Osteocyte (in vitro differentiated cells): ENCODE data around the gene KREMEN2. TPM values are rescaled to one million over a fixed set of nuclear protein-coding genes. Genes with fewer than 3 reads are reported as not detected.

Experiments used
- DNase-seq: peaks from one replicate; pipeline ENCODE4 v3.0.0; 2021; ENCODE audit warnings: mixed read lengths; ENCODE audit not compliant: unreplicated experiment; ENCODE audit errors: extremely low spot score
- H3K27ac Mint-ChIP-seq: one replicate; pipeline ENCODE4 v1.8.0; 2021; ENCODE audit warnings: mild to moderate bottlenecking, mixed read lengths; ENCODE audit not compliant: unreplicated experiment
- H3K27me3 Mint-ChIP-seq: one replicate; pipeline ENCODE4 v1.8.0; 2021; ENCODE audit warnings: mixed read lengths; ENCODE audit not compliant: unreplicated experiment
- H3K36me3 Mint-ChIP-seq: one replicate; pipeline ENCODE4 v1.8.0; 2021; ENCODE audit warnings: mixed read lengths; ENCODE audit not compliant: unreplicated experiment
- H3K4me1 Mint-ChIP-seq: one replicate; pipeline ENCODE4 v1.8.0; 2021; ENCODE audit warnings: mixed read lengths; ENCODE audit not compliant: unreplicated experiment
- H3K4me3 Mint-ChIP-seq: one replicate; pipeline ENCODE4 v1.8.0; 2021; ENCODE audit warnings: mild to moderate bottlenecking, moderate library complexity, mixed read lengths; ENCODE audit not compliant: unreplicated experiment
- H3K9me3 Mint-ChIP-seq: one replicate; pipeline ENCODE4 v1.8.0; 2021; ENCODE audit warnings: mixed read lengths; ENCODE audit not compliant: unreplicated experiment
- CTCF ChIP-seq: fragments of 200-600 bp; sonication (generic); IDR thresholded peaks from 2 replicates; pipeline ENCODE4 v1.5.0; 2021; ENCODE audit warnings: antibody characterized with exemption, mild to moderate bottlenecking, moderate library complexity
- total RNA-seq: library from RNA; stranded (reverse); gene quantifications from 2 replicates; pipeline ENCODE4 v1.2.1, GENCODE V29; 2021

The KREMEN2 gene
- total RNA-seq, 1 donor from 2014 or later, result not detected

GRCh38 chr16:2985462-2985861 lies 21.4 kb downstream of the KREMEN2 start:
- no peak overlapping the region for H3K4me3 Mint-ChIP-seq
- no peak for DNase-seq
- no peaks in the 10 kb centered on the region for H3K9me3 Mint-ChIP-seq
- H3K27me3 Mint-ChIP-seq, result no peaks in the 10 kb centered on the region
- no peak overlapping the region for H3K27ac Mint-ChIP-seq
- no peak for TF ChIP-seq CTCF
- peaks cover 28% of the 10 kb centered on the region for H3K4me1 Mint-ChIP-seq
- no peaks in the 10 kb centered on the region for H3K36me3 Mint-ChIP-seq

GRCh38 chr16:2985893-2986355 lies 21.8 kb downstream of the KREMEN2 start:
- no peak for TF ChIP-seq CTCF
- Mint-ChIP-seq H3K36me3 (no peaks in the 10 kb centered on the region), H3K9me3 (no peaks in the 10 kb centered on the region), H3K4me1 (peaks cover 25% of the 10 kb centered on the region), H3K27me3 (no peaks in the 10 kb centered on the region), H3K27ac (no peak overlapping the region), H3K4me3 (no peak overlapping the region)
- no peak for DNase-seq

- peaks cover 19% of the 10 kb centered on the region for H3K4me1 Mint-ChIP-seq
- H3K9me3 Mint-ChIP-seq, result no peaks in the 10 kb centered on the region
- no peaks in the 10 kb centered on the region for H3K27me3 Mint-ChIP-seq
- no peak for DNase-seq
- no peak overlapping the region for H3K4me3 Mint-ChIP-seq
- TF ChIP-seq CTCF, result no peak
- no peak overlapping the region for H3K27ac Mint-ChIP-seq
- no peaks in the 10 kb centered on the region for H3K36me3 Mint-ChIP-seq
Measured at GRCh38 chr16:2986623-2987188, 22.6 kb downstream of the KREMEN2 start.

- Mint-ChIP-seq H3K4me1 (peaks cover 18% of the 10 kb centered on the region), H3K4me3 (no peak overlapping the region), H3K27me3 (no peaks in the 10 kb centered on the region), H3K36me3 (no peaks in the 10 kb centered on the region), H3K9me3 (no peaks in the 10 kb centered on the region), H3K27ac (no peak overlapping the region)
- no peak for TF ChIP-seq CTCF
- DNase-seq, result no peak
Measured at GRCh38 chr16:2987286-2987685, 23.2 kb downstream of the KREMEN2 start.

- Mint-ChIP-seq H3K36me3 (no peaks in the 10 kb centered on the region), H3K4me1 (peaks cover 18% of the 10 kb centered on the region), H3K4me3 (no peak overlapping the region), H3K9me3 (no peaks in the 10 kb centered on the region), H3K27ac (no peak overlapping the region), H3K27me3 (no peaks in the 10 kb centered on the region)
- no peak for DNase-seq
- no peak for TF ChIP-seq CTCF
Measured at GRCh38 chr16:2987833-2988232, 23.8 kb downstream of the KREMEN2 start.
